ENCODE data around the gene USP24.
"Not testable (repeated sequence)": the region's sequence is repeated elsewhere in the genome, so short reads cannot be mapped to it uniquely, and the experiment has no call there.

Gene USP24

DNA sequence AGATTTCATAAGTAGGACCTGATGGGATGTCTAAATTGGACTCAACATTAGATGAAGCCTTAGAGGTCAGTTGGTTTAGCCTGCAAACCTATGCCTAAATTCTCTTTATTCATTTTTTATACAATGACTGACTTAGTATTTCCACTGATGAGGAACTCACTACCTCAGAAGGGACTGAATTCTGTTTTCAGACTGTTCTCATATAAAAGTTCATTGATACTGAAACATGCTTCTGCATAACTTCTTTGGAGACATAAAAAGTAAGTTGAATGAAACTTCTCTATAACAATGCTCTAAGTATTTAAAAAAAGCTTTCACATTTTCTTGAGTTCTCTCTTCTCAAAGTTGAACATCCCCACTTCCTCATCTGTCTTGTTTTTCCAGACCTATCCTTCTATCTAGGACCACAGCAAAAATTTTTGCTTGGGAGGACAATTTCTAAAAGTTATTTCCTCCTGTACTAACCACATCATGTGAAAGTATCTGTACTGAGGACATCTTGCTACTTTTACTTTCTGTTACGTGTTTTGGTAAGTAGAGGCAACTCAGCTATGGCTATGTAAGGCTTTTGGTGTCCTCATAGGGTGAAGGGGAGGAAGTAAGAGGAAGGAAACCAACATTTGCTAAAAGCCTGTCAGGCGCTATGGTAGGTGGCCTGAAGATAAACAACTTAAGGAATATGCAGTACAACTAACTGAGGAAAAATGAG is 64.1 kb downstream of the USP24 start:
- no peak for FAIRE-seq

DNA sequence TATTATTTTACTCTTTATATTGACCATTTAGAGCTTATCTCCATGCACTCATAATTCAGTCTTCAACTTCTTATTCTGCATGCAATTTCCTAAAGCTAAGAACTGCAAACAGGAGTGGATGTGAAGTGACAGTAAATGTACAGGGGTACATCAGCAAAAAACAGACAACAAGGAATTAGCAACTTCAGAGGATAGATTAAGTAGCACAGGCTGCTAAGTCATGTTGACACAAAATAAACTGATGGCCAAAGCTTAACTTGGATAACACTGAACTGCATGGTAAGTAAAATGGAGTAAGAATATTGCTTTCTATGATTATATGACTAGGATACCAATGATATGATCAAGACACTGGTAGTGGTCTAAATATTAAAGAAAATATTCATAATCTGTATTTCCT is 66.5 kb downstream of the USP24 start:
- FAIRE-seq: no peak

DNA sequence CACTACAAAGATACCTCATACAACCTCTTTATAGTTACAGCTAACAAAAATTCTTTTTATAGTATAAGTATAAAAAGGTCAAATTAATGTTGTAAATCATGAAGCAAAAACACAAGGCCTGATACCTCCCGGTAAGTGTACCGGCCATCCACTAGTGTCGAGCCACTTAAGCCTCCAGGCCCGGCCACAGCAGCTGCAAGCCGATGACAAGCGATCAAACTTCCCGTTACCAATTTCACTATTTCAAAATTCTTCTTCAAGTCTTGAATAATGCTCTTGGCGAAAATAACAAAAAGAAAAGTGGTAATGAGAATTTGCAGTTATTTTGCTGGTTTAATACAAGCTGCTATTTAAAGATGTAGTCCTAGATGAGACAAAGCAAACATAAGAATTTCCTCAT is 67.6 kb downstream of the USP24 start:
- no peak for FAIRE-seq

GRCh38 chr1:55146781-55147180 is 68.4 kb downstream of the USP24 start:
- FAIRE-seq: peak; percentile 18

DNA sequence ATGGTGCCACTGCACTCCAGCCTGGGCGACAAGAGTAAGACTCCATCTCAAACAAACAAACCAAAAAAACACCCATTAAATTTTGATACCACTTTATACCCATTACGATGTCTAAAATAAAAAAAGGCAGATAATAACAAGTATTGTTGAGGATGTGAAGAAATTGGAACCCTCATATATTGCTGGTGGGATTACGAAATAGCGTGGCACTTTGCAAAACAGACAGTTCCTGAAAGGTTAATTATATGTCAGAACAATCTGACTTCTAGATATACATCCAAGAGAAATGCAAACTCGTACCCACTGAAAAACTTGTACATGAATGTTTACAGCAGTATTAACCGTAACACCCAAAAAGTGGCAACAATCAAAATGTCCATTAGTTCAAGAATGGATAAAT is 70.3 kb downstream of the USP24 start:
- FAIRE-seq: no peak

DNA sequence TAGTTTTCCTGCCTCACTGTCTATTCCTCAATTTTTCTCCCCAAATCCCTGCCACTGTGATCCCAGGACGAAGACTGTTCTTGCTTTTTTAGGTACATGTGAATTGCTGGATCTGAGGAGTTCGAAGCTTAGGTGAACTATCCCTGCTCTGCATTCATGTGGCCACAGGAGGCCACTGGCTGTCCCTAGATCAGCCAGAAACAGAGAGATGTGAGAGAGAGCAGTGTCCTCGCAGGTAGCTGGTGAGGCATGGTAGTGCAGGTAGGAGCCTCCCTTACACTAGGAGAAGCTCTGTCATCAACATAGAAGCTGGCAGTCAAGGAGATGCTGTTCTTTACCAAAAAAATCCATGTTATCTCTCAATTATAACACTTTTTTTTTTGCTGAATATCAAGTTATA is 71.5 kb downstream of the USP24 start:
- FAIRE-seq: no peak

- no peak for FAIRE-seq
These were observed 73.8 kb downstream of the USP24 start for GRCh38 chr1:55141295-55141893.

- FAIRE-seq: peak; percentile 83
These were observed 74.6 kb downstream of the USP24 start for GRCh38 chr1:55140546-55140983.

GRCh38 chr1:55140137-55140536 is 75.0 kb downstream of the USP24 start:
- FAIRE-seq: no peak

DNA sequence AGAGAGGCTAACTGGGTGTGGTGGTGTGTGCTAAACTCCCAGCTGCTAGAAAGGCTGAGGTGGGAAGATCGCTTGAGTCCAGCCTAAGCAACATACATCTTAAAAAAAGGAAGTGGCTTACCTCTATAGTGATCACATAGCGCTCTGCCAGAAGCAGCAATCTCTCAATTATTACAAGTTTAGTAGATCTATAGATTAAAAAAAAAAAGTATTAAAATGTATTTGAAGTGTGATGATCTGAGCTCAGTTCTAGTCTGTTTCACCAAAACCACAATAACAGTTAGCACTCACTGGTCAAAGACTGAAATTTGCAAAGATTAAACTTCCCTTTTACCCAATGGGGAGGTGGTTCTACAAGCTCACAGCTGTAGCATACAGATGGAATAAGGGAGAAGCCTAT is 76.3 kb downstream of the USP24 start:
- FAIRE-seq: no peak

DNA sequence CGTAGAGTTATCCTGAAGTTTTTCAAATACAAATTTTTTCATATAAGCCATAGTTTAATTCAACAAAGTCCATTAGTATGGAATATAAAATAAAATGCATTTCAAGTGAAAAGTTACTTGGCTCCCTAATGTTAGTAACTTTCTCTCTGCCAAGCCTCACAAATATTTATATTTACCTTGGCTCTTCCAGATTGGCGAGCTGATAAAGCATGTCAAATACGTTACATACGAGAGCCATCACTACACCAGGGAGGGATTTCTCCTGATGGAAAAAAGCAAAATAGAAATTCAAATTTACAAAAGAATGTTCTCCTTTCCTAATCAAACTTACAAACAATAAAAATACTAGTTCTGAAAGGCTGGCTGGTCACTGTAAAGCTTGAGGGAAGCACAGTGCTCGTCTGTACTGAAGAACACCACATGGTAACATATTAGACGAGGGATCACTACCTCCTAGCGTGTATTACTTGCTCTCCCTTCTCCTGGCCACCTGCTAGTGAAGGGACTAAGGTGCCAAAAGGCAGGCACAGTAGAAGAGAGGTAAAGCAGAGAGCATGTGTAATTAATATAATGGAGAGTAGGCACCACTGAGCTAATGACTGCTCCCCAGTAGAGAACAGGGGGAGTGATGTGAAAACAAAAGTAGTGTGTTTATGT is 80.9 kb downstream of the USP24 start:
- no peak for FAIRE-seq

DNA sequence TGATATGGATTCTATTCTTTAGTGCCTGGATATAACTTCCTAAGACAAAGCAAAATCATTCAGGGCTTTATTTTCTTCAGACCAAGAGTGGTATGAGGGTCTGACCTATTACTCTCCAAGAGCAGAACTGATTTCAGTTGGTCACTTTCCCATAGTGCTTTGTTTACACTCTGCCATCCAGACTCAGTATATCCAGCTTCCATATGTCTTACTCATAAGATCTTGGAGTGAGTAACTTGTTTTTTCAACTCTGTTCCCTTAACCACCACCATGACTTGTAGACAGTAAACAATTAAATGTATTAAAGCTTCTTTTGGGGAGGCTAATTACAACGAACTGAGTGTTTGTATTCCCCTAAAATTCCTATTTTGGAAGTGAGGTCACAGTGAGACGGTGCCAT is 83.4 kb downstream of the USP24 start:
- FAIRE-seq: no peak

DNA sequence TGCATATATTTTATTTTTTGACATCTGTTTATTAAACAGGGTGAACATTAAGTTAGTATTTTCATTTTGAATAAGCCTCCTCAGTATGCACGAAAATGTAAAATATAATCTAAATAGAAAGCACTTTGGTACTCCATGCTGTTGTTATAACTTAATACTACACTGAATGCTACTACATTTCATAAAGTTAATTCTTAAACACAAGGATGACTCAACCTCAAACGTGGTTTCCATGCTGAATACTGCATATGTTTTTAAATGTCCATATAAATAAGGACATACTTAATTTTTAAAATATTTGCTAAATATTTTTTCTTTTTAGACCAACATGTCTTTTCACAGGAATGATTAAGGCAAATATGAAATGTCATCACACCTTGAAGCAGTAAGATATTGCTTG is 83.9 kb downstream of the USP24 start:
- FAIRE-seq: no peak

DNA sequence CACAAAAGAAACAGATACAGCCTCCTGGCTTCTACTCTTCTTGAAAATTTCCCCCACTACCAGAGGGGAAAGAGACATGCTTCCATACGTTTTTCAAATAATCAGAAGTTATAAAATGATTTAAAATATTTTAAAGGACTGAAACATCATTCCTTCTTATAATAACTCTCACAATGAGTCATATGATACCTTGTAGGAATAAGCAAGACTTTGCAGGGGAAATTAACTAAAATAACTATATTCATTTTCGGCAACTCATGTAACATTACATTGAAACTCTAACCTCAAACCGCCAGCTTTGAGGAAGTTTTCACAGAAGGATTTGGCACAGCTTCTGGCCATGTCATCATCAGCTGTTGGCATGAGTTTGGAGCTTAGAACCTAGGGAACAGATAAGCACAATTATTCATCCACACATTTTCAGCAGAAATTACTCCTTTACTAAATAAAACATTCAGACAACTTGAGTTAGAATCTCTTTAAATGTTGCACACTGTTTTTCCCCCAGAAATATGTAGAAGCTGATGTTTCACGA is 85.9 kb downstream of the USP24 start:
- FAIRE-seq: no peak

DNA sequence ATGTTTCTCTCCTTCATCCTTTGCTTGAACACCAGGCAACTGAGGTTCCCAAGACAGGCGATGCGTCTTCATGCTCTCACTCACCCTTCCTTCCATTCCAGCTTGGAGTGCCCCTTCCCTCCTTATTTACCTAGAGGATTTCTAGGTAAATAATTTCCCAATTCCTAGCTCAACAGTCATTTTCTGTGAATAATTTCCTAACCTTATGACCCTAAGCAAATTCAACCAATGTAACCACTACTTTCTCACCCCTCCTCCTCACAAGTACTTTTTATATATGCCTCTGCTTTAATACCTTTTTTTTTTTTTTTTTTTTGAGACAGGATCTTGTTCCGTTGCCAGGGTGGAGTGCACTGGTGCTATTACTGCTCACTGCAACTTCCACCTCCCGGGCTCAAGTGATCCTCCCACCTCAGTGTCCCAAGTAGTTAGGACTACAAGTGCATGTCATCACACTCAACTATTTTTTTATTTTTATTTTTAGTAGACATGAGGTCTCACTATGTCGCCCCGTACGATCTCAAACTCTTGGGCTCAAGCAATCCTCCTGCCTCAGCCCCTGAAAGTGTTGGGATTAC is 86.7 kb downstream of the USP24 start:
- no peak for FAIRE-seq

- no peak for FAIRE-seq
These were observed 87.3 kb downstream of the USP24 start for GRCh38 chr1:55127827-55128343.

GRCh38 chr1:55124470-55124869 is 90.7 kb downstream of the USP24 start:
- no peak for FAIRE-seq

DNA sequence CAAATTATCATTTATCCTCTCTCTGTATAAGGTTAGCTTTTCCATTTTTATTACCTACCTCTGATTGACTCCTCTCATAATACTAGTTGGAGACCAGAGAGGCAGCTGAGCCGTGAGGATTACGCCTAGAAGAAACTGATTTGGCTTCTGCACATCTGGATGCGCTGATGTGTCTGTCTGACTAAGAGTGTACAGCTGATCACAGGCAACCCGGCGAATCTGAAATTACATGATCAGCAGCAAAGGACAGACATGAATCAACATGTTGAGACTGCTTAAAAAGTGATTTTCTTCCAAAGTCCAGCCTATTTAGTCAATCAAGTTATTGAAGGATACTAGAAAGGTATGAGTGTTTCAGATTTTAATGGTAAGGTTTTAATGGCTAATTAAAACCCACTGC is 94.6 kb downstream of the USP24 start:
- no peak for FAIRE-seq

GRCh38 chr1:55118651-55119329 is 96.4 kb downstream of the USP24 start:
- FAIRE-seq: no peak

DNA sequence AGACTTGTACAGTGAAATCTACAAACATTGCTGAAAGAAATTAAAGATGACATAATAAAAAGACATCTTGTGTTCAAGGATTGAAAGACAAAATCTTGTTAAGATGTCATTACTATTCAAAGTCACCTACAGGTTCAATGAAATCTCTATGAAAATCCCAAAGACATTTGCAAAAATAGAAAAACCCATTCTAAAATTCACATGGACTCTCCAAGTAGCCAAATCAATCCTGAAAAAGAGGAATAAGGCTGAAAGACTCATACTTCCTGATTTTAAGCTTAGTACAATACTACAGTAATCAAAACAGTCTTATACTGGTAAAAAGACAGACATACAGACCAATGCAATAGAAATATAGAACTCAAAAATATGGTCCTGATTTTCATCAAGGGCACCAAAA is 97.2 kb downstream of the USP24 start:
- FAIRE-seq: no peak

GRCh38 chr1:55109005-55109404 is 106.2 kb downstream of the USP24 start:
- not testable (repeated sequence) for FAIRE-seq

GRCh38 chr1:55107101-55107500 is 108.1 kb downstream of the USP24 start:
- FAIRE-seq: no peak

GRCh38 chr1:55103891-55104290 is 111.3 kb downstream of the USP24 start:
- no peak for FAIRE-seq
